ENCODE measurements around the gene PCYT1A.

DNA sequence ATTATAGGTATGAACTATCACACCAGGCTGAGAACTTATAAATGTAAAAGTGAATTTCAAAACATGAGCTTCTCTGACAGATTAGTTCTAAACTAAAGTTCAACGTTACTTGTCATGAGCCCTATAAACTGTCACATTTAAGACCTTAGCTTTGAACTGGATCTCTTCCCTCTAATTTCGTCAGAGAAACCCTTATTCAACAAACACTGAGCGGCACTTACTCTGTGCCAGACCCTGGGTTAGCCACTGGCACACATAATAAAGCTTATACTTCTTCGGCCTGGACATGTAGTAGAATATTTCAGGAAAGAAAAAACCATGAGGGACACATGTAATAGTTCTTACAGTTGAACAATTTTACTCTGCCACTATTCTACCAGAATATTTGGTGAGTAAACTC is 5.6 kb downstream of the PCYT1A start:
- no peak for TF ChIP-seq POLR2A (IDR thresholded peaks at IDR 0.05)
- TF ChIP-seq, protein P1, sequence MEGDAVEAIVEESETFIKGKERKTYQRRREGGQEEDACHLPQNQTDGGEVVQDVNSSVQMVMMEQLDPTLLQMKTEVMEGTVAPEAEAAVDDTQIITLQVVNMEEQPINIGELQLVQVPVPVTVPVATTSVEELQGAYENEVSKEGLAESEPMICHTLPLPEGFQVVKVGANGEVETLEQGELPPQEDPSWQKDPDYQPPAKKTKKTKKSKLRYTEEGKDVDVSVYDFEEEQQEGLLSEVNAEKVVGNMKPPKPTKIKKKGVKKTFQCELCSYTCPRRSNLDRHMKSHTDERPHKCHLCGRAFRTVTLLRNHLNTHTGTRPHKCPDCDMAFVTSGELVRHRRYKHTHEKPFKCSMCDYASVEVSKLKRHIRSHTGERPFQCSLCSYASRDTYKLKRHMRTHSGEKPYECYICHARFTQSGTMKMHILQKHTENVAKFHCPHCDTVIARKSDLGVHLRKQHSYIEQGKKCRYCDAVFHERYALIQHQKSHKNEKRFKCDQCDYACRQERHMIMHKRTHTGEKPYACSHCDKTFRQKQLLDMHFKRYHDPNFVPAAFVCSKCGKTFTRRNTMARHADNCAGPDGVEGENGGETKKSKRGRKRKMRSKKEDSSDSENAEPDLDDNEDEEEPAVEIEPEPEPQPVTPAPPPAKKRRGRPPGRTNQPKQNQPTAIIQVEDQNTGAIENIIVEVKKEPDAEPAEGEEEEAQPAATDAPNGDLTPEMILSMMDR (IDR thresholded peaks at IDR 0.05): no peak

Measured in testis (tissue), 2 donors.